HepG2 (cell line): Measurements from ENCODE around the gene PRSS53. TPM values are rescaled to one million over a fixed set of nuclear protein-coding genes. Genes with fewer than 3 reads are reported as not detected.

Experiments used
- BCL3 ChIP-seq: sonication (generic); formaldehyde crosslinking; IDR thresholded peaks from 2 replicates; pipeline ENCODE4 v1.5.1; 2020; ENCODE audit warnings: mild to moderate bottlenecking, missing genetic modification reagents, moderate library complexity
- CCAR2 ChIP-seq: fragments of 200-400 bp; formaldehyde crosslinking; optimal IDR thresholded peaks from 2 replicates; pipeline ENCODE3; 2018; ENCODE audit warnings: low read depth, mild to moderate bottlenecking, low read length, moderate library complexity
- GTF2F1 ChIP-seq: fragments of 150-350 bp; IDR thresholded peaks from 2 replicates; pipeline ENCODE4 v1.6.1; 2014; ENCODE audit warnings: low read length
- HNRNPL ChIP-seq: fragments of 200-400 bp; formaldehyde crosslinking; IDR thresholded peaks from 2 replicates; pipeline ENCODE4 v1.6.1; 2017; ENCODE audit warnings: mild to moderate bottlenecking, low read depth, low read length
- KDM3A ChIP-seq: IDR thresholded peaks from 2 replicates; pipeline ENCODE4 v1.6.1; 2018; ENCODE audit warnings: low read depth, missing compliant biosample characterization
- KLF12 ChIP-seq: sonication (generic); formaldehyde crosslinking; IDR thresholded peaks from 2 replicates; pipeline ENCODE4 v1.4.0; 2020; ENCODE audit warnings: missing genetic modification reagents, borderline replicate concordance
- MATR3 ChIP-seq: sonication (generic); formaldehyde crosslinking; IDR thresholded peaks from 2 replicates; pipeline ENCODE4 v1.4.0; 2020; ENCODE audit warnings: missing genetic modification reagents
- MYNN ChIP-seq: sonication (generic); formaldehyde crosslinking; IDR thresholded peaks from 2 replicates; pipeline ENCODE4 v1.4.0; 2020; ENCODE audit warnings: mild to moderate bottlenecking, low read depth, missing genetic modification reagents
- NBN ChIP-seq: fragments of 450-650 bp; conservative IDR thresholded peaks from 2 replicates; pipeline ENCODE4 v1.6.1; 2017
- NCOA2 ChIP-seq: sonication (generic); formaldehyde crosslinking; IDR thresholded peaks from 2 replicates; pipeline ENCODE4 v1.8.0; 2022; ENCODE audit warnings: inconsistent platforms
- NR2C2 ChIP-seq: sonication (generic); formaldehyde crosslinking; IDR thresholded peaks from 2 replicates; pipeline ENCODE4 v1.4.0; 2020; ENCODE audit warnings: missing genetic modification reagents, mild to moderate bottlenecking, moderate library complexity, borderline replicate concordance
- PHF20 ChIP-seq: sonication (generic); formaldehyde crosslinking; IDR thresholded peaks from 2 replicates; pipeline ENCODE4 v1.5.0; 2020; ENCODE audit warnings: mild to moderate bottlenecking, missing genetic modification reagents
- PLRG1 ChIP-seq: fragments of 450-650 bp; conservative IDR thresholded peaks from 2 replicates; pipeline ENCODE4 v1.6.1; 2016
- POLR2AphosphoS2 ChIP-seq: IDR thresholded peaks from 2 replicates; pipeline ENCODE4 v1.6.1; 2011; ENCODE audit warnings: low read depth, low read length, improper control_type of control experiment
- RBM22 ChIP-seq: fragments of 200-400 bp; formaldehyde crosslinking; optimal IDR thresholded peaks from 2 replicates; pipeline ENCODE3; 2017; ENCODE audit warnings: mild to moderate bottlenecking, low read length, moderate library complexity
- REXO4 ChIP-seq: sonication (generic); formaldehyde crosslinking; IDR thresholded peaks from 2 replicates; pipeline ENCODE4 v1.8.0; 2022; ENCODE audit warnings: missing genetic modification reagents, mild to moderate bottlenecking, borderline replicate concordance
- SIX1 ChIP-seq: sonication (generic); formaldehyde crosslinking; IDR thresholded peaks from 2 replicates; pipeline ENCODE4 v1.4.0; 2020; ENCODE audit warnings: missing genetic modification reagents, borderline replicate concordance
- SMAD3 ChIP-seq: sonication (generic); formaldehyde crosslinking; IDR thresholded peaks from 2 replicates; pipeline ENCODE4 v1.4.0; 2020; ENCODE audit warnings: missing genetic modification reagents
- TIGD3 ChIP-seq: sonication (generic); formaldehyde crosslinking; IDR thresholded peaks from 2 replicates; pipeline ENCODE4 v1.5.1; 2020; ENCODE audit warnings: mild to moderate bottlenecking, missing genetic modification reagents, borderline replicate concordance
- TMF1 ChIP-seq: sonication (generic); formaldehyde crosslinking; IDR thresholded peaks from 2 replicates; pipeline ENCODE4 v1.8.1; 2022; ENCODE audit warnings: low read depth, missing genetic modification reagents
- TOPORS ChIP-seq: sonication (generic); formaldehyde crosslinking; IDR thresholded peaks from 2 replicates; pipeline ENCODE4 v1.8.0; 2023; ENCODE audit warnings: mild to moderate bottlenecking, missing genetic modification reagents
- ZBTB21 ChIP-seq: sonication (generic); formaldehyde crosslinking; IDR thresholded peaks from 2 replicates; pipeline ENCODE4 v1.4.0; 2020; ENCODE audit warnings: missing genetic modification reagents
- ZNF292 ChIP-seq: sonication (generic); formaldehyde crosslinking; IDR thresholded peaks from 2 replicates; pipeline ENCODE4 v1.8.1; 2022; ENCODE audit warnings: mild to moderate bottlenecking, low read depth, missing genetic modification reagents, borderline replicate concordance
- ZNF383 ChIP-seq: sonication (generic); formaldehyde crosslinking; IDR thresholded peaks from 2 replicates; pipeline ENCODE4 v1.4.0; 2020; ENCODE audit warnings: missing genetic modification reagents, mild to moderate bottlenecking, borderline replicate concordance
- ZNF800 ChIP-seq: sonication (generic); formaldehyde crosslinking; IDR thresholded peaks from 2 replicates; pipeline ENCODE4 v1.4.0; 2020; ENCODE audit warnings: missing genetic modification reagents
- ZSCAN5A ChIP-seq: sonication (generic); formaldehyde crosslinking; IDR thresholded peaks from 2 replicates; pipeline ENCODE4 v1.8.0; 2022; ENCODE audit warnings: mild to moderate bottlenecking, missing genetic modification reagents, borderline replicate concordance
- polyA plus RNA-seq, 8 experiments: library from polyadenylated mRNA; depleted of rRNA in 3 of 8; stranded (reverse) in 7 of 8; unstranded in 1 of 8; fragments of >200 nt; fragmentation: Illumina TruSeq in 4 of 8; extraction: Trizol in 4 of 8; gene quantifications; 2 replicates each; pipeline versions ENCODE4 v1.2.1 to v1.2.3, GENCODE V29; 2011 to 2016; ENCODE audit warnings: low read depth in 4 of 8, missing spikeins in 1 of 8, mixed read lengths in 1 of 8; ENCODE audit not compliant: insufficient read depth in 1 of 8
- total RNA-seq, 5 experiments: library from RNA; depleted of rRNA; stranded (reverse); fragments of >200 nt; fragmentation: Illumina TruSeq; extraction: Trizol; gene quantifications; 2 replicates each; pipeline ENCODE4 v1.2.3, GENCODE V29; 2016; ENCODE audit warnings: low read depth in 1 of 5

The PRSS53 gene
- total and polyA plus RNA-seq, 2 of the 13 experiments (the other 11 are each of a cell fraction or from before 2014, with no cell fraction given): 2.2 to 7.4 TPM

- TF ChIP-seq ZSCAN5A (CRISPR knock-in tag) (no peak), MYNN (CRISPR knock-in tag) (no peak), TMF1 (peak; percentile 66; the same call in 1 of the 2 replicates), ZNF292 (no peak), ZNF800 (CRISPR knock-in tag) (peak; percentile 84; the same call in 1 of the 2 replicates), CCAR2 (no peak), KDM3A (CRISPR knock-in tag) (peak; percentile 81), SIX1 (CRISPR knock-in tag) (no peak), REXO4 (CRISPR knock-in tag) (no peak), NBN (no peak), RBM22 (no peak), KLF12 (CRISPR knock-in tag) (peak; percentile 96), SMAD3 (CRISPR knock-in tag) (no peak), PHF20 (peak; percentile 70), GTF2F1 (no peak), TOPORS (no peak), PLRG1 (no peak), TIGD3 (CRISPR knock-in tag) (no peak), NR2C2 (CRISPR knock-in tag) (peak; percentile 92), ZBTB21 (CRISPR knock-in tag) (peak; percentile 0; the same call in 1 of the 2 replicates), BCL3 (CRISPR knock-in tag) (peak; percentile 77; the same call in 1 of the 2 replicates), ZNF383 (CRISPR knock-in tag) (no peak), MATR3 (CRISPR knock-in tag) (no peak), HNRNPL (no peak), NCOA2 (CRISPR knock-in tag) (no peak; the same call in none of the 2 replicates), POLR2AphosphoS2 (no peak)
Observed at GRCh38 chr16:31108035-31108793, 19.5 kb upstream of the PRSS53 start, which contains the start of gene BCKDK (continued).
